ENCODE results near the gene NUP85.

DNA sequence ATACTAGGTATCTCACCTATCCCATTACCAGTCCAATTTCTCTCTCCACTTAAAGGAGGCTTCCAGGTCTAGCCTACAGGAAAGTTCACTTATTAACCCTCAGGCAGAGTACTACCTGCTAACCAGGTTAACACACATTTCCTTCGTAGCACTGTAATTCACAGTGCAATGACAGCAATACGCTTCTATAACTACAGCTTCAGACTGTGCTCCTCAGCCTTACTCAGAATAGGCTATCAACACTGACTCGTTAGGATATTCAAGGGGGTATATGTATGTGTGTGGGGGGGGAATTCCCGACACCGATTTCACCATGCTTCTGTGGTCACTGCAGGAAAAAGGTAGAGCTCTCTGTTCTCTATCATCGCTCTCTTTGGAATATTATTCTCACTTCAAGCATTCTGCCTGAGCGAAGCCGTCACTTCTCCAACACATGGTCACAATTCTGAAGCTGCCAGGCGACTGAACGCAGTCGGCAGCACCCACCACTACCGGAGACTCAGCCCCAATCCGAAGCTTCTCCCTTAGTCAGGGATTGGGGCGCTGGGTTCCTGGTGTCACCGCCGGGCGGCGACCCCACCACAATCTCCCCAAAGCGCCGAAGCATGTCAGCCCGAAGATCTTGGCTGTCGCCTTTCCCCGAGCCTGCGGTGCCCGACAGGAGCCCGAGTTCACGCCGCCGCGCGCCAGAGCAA, 55.3 kb downstream of the NUP85 start:
- TF ChIP-seq, protein P1, sequence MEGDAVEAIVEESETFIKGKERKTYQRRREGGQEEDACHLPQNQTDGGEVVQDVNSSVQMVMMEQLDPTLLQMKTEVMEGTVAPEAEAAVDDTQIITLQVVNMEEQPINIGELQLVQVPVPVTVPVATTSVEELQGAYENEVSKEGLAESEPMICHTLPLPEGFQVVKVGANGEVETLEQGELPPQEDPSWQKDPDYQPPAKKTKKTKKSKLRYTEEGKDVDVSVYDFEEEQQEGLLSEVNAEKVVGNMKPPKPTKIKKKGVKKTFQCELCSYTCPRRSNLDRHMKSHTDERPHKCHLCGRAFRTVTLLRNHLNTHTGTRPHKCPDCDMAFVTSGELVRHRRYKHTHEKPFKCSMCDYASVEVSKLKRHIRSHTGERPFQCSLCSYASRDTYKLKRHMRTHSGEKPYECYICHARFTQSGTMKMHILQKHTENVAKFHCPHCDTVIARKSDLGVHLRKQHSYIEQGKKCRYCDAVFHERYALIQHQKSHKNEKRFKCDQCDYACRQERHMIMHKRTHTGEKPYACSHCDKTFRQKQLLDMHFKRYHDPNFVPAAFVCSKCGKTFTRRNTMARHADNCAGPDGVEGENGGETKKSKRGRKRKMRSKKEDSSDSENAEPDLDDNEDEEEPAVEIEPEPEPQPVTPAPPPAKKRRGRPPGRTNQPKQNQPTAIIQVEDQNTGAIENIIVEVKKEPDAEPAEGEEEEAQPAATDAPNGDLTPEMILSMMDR (conservative IDR thresholded peaks at IDR 0.05; ENCODE audit: low read length), result peak; percentile 58
- TF ChIP-seq EZH2phosphoT487 (IDR thresholded peaks at IDR 0.05; ENCODE audit: borderline replicate concordance, low read depth, low read length), result no peak
